ENCODE results near the gene GPX2. TPM values are rescaled to one million over a fixed set of nuclear protein-coding genes. Genes with fewer than 3 reads are reported as not detected.

The GPX2 gene
- total and polyA plus RNA-seq, 4 donors, result 6.9 to 1,067 (median 325) TPM

DNA sequence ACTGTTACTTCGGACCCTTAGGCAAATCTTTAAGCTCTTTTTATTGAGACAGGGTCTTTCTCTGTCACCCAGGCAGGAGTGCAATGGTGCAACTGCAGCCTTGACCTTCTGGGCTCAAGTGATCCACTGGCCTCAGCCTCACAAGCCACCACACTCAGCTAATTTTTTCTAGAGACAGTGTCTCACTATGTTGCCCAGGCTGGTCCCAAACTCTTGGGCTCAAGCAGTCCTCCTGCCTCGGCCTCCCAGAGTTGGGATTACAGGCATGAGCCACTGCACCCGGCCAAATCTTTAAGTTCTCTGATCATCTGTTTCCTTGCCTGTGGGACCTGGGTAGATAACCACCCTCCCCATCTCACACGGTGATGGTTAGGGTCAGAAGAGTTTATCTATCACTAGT is 2.3 kb upstream of the GPX2 start:
- DNase-seq (ENCODE audit: low spot score), result no peak
- H3K9me3 ChIP-seq (ENCODE audit: control insufficient read depth in 4 of 4, low read length in 3 of 4), result no peaks in the 10 kb centered on the region
- no peak overlapping the region for H3K9ac ChIP-seq (ENCODE audit: low read depth in 1 of 2, low read length in 2 of 2)
- H3K4me3 ChIP-seq (ENCODE audit: low read depth in 1 of 3, low read length in 3 of 3), result no peak overlapping the region
- TF ChIP-seq, protein P1, sequence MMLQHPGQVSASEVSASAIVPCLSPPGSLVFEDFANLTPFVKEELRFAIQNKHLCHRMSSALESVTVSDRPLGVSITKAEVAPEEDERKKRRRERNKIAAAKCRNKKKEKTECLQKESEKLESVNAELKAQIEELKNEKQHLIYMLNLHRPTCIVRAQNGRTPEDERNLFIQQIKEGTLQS (IDR thresholded peaks at IDR 0.05), result no peak
- TF ChIP-seq SP1 (IDR thresholded peaks at IDR 0.05) (no peak), FOXA2 (IDR thresholded peaks at IDR 0.05) (no peak), RXRA (IDR thresholded peaks at IDR 0.05) (no peak)
- TF ChIP-seq, protein P2, sequence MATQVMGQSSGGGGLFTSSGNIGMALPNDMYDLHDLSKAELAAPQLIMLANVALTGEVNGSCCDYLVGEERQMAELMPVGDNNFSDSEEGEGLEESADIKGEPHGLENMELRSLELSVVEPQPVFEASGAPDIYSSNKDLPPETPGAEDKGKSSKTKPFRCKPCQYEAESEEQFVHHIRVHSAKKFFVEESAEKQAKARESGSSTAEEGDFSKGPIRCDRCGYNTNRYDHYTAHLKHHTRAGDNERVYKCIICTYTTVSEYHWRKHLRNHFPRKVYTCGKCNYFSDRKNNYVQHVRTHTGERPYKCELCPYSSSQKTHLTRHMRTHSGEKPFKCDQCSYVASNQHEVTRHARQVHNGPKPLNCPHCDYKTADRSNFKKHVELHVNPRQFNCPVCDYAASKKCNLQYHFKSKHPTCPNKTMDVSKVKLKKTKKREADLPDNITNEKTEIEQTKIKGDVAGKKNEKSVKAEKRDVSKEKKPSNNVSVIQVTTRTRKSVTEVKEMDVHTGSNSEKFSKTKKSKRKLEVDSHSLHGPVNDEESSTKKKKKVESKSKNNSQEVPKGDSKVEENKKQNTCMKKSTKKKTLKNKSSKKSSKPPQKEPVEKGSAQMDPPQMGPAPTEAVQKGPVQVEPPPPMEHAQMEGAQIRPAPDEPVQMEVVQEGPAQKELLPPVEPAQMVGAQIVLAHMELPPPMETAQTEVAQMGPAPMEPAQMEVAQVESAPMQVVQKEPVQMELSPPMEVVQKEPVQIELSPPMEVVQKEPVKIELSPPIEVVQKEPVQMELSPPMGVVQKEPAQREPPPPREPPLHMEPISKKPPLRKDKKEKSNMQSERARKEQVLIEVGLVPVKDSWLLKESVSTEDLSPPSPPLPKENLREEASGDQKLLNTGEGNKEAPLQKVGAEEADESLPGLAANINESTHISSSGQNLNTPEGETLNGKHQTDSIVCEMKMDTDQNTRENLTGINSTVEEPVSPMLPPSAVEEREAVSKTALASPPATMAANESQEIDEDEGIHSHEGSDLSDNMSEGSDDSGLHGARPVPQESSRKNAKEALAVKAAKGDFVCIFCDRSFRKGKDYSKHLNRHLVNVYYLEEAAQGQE (IDR thresholded peaks at IDR 0.05), result no peak
- H3K4me1 ChIP-seq (ENCODE audit: control insufficient read depth in 4 of 4, insufficient read depth in 4 of 4, low read length in 3 of 4), result peaks cover 27 to 68% (median 52%) of the 10 kb centered on the region in 4 donors
- no peaks in the 10 kb centered on the region for H3K36me3 ChIP-seq (ENCODE audit: control insufficient read depth in 4 of 4, insufficient read depth in 3 of 4, low read depth in 1 of 4, low read length in 3 of 4)
- no peaks in the 10 kb centered on the region for H3K27me3 ChIP-seq (ENCODE audit: control insufficient read depth in 4 of 4, insufficient read depth in 4 of 4, low read length in 3 of 4)
- WGBS, result 96% methylated on average over 4 of the region's 4 CpGs
- H3K27ac ChIP-seq (ENCODE audit: low read depth in 1 of 2, low read length in 2 of 2), result no peak overlapping the region

DNA sequence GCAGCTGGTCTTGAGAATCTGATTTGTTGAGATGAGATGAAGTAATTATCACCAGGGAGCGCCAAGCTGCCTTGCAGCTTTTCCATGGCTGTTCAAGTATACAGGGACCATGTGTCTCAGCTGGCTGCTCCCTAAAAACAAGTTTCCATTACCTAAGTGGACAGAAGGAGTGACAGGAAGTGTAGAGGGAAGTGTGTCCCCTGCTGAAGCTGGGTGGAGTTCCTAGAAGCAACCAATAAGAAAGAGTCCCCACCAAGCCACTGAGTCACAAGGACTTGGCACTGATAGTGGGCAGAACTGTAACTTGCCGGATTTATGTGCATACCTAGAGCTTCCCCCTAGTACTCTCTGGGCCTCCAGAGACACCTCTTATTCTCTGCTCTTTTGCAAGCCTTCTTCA is 1.5 kb upstream of the GPX2 start:
- no peak overlapping the region for H3K4me3 ChIP-seq (ENCODE audit: low read depth in 1 of 3, low read length in 3 of 3)
- WGBS, result 97% methylated on average over 2 of the region's 2 CpGs

GRCh38 chr14:64943556-64943955 is 1.0 kb upstream of the GPX2 start:
- Histone ChIP-seq H3K36me3 (ENCODE audit: control insufficient read depth in 4 of 4, insufficient read depth in 3 of 4, low read depth in 1 of 4, low read length in 3 of 4) (peaks cover 0 to 6% (median 0%) of the 10 kb centered on the region in 4 donors), H3K9me3 (ENCODE audit: control insufficient read depth in 4 of 4, low read length in 3 of 4) (no peaks in the 10 kb centered on the region), H3K4me1 (ENCODE audit: control insufficient read depth in 4 of 4, insufficient read depth in 4 of 4, low read length in 3 of 4) (peaks cover 31 to 73% (median 57%) of the 10 kb centered on the region in 4 donors), H3K9ac (ENCODE audit: low read depth in 1 of 2, low read length in 2 of 2) (no peak overlapping the region), H3K27me3 (ENCODE audit: control insufficient read depth in 4 of 4, insufficient read depth in 4 of 4, low read length in 3 of 4) (no peaks in the 10 kb centered on the region), H3K4me3 (ENCODE audit: low read depth in 1 of 3, low read length in 3 of 3) (no peak overlapping the region), H3K27ac (ENCODE audit: low read depth in 1 of 2, low read length in 2 of 2) (peak overlapping the region; percentile 22 to 39)
- no peak for DNase-seq (ENCODE audit: low spot score)
- 83% methylated on average over 6 of the region's 6 CpGs for WGBS
- TF ChIP-seq CTCF (IDR thresholded peaks at IDR 0.05; ENCODE audit: low read depth, low read length, missing input control) (no peak), HNF4A (conservative IDR thresholded peaks at IDR 0.05) (no peak), GABPA (IDR thresholded peaks at IDR 0.05 in 1 of 2, conservative IDR thresholded peaks at IDR 0.05 in 1 of 2) (no peak), FOXA2 (IDR thresholded peaks at IDR 0.05) (no peak), HNF4G (IDR thresholded peaks at IDR 0.05) (no peak), RAD21 (IDR thresholded peaks at IDR 0.05) (no peak), FOXA1 (IDR thresholded peaks at IDR 0.05) (no peak), YY1 (IDR thresholded peaks at IDR 0.05) (no peak), SP1 (IDR thresholded peaks at IDR 0.05) (no peak), EGR1 (IDR thresholded peaks at IDR 0.05; ENCODE audit: low read depth in 2 of 2) (no peak), TAF1 (conservative IDR thresholded peaks at IDR 0.05) (no peak)
- TF ChIP-seq, protein P1 (IDR thresholded peaks at IDR 0.05), result no peak
- TF ChIP-seq, protein P2 (IDR thresholded peaks at IDR 0.05), result no peak
- TF ChIP-seq, protein P3, sequence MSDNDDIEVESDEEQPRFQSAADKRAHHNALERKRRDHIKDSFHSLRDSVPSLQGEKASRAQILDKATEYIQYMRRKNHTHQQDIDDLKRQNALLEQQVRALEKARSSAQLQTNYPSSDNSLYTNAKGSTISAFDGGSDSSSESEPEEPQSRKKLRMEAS (IDR thresholded peaks at IDR 0.05), result no peak

More for the DNA sequence above, 1.5 kb upstream of the GPX2 start:
- TF ChIP-seq, protein P3 (IDR thresholded peaks at IDR 0.05), result no peak
- no peak for TF ChIP-seq SP1 (IDR thresholded peaks at IDR 0.05)
- DNase-seq (ENCODE audit: low spot score), result no peak
- Histone ChIP-seq H3K9ac (ENCODE audit: low read depth in 1 of 2, low read length in 2 of 2) (no peak overlapping the region), H3K27me3 (ENCODE audit: control insufficient read depth in 4 of 4, insufficient read depth in 4 of 4, low read length in 3 of 4) (no peaks in the 10 kb centered on the region), H3K9me3 (ENCODE audit: control insufficient read depth in 4 of 4, low read length in 3 of 4) (no peaks in the 10 kb centered on the region), H3K36me3 (ENCODE audit: control insufficient read depth in 4 of 4, insufficient read depth in 3 of 4, low read depth in 1 of 4, low read length in 3 of 4) (peaks cover 0 to 6% (median 0%) of the 10 kb centered on the region in 4 donors), H3K27ac (ENCODE audit: low read depth in 1 of 2, low read length in 2 of 2) (peak overlapping the region in 1 of 2 donors; percentile 3), H3K4me1 (ENCODE audit: control insufficient read depth in 4 of 4, insufficient read depth in 4 of 4, low read length in 3 of 4) (peaks cover 32 to 73% (median 58%) of the 10 kb centered on the region in 4 donors)
